ENCODE data around the gene NMNAT3.

DNA sequence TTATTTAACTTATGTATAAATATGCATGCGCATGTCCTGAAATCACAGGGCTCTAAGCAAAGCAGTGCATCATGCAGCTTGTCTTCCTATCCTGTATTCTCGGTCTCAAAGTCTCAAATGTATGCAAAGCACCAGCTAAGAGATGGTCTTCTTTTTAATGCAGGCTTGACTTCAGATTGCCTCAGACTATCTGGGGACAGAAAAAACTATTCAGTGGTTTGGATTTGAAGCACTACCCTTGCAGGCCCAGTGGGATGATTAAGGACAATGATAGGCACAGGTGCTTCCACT, 18.5 kb upstream of the NMNAT3 start:
- no peak for TF ChIP-seq POLR2AphosphoS5 (IDR thresholded peaks at IDR 0.05; ENCODE audit: borderline replicate concordance, low read depth, low read length)
- TF ChIP-seq EZH2 (IDR thresholded peaks at IDR 0.05), result no peak
- TF ChIP-seq FOXP2 (optimal IDR thresholded peaks at IDR 0.05; ENCODE audit: control extremely low read depth, extremely low read length, insufficient read depth), result no peak

Data from SK-N-MC (cell line).